ENCODE data around the gene THBS4.

GRCh38 chr5:80067016-80067415 lies 31.9 kb downstream of the THBS4 start:
- no peak for TF ChIP-seq NFYA (IDR thresholded peaks at IDR 0.05; ENCODE audit: borderline replicate concordance, low read depth, low read length)
- no peak for TF ChIP-seq E4F1 (IDR thresholded peaks at IDR 0.05; ENCODE audit: borderline replicate concordance, partially characterized antibody)
- TF ChIP-seq CTCF (IDR thresholded peaks at IDR 0.05 in 2 of 3, conservative IDR thresholded peaks at IDR 0.05 in 1 of 3; ENCODE audit: control insufficient read depth in 2 of 3, extremely low read depth in 1 of 3, insufficient read depth in 1 of 3, low read depth in 3 of 3, low read length in 3 of 3): no peak
- TF ChIP-seq POLR2A (IDR thresholded peaks at IDR 0.05; ENCODE audit: low read depth, low read length): no peak
- no peak for TF ChIP-seq SIN3A (IDR thresholded peaks at IDR 0.05; ENCODE audit: low read depth, low read length)
- no peak for TF ChIP-seq EZH2 (IDR thresholded peaks at IDR 0.05; ENCODE audit: borderline replicate concordance, control insufficient read depth, low read depth, low read length)
- no peak for TF ChIP-seq SREBF2 (IDR thresholded peaks at IDR 0.05; ENCODE audit: low read length)
- TF ChIP-seq NFYB (IDR thresholded peaks at IDR 0.05; ENCODE audit: insufficient read depth, low read depth, low read length): no peak
- TF ChIP-seq ATF2 (IDR thresholded peaks at IDR 0.05; ENCODE audit: low read length): no peak
- no peak for TF ChIP-seq TAF1 (IDR thresholded peaks at IDR 0.05; ENCODE audit: borderline replicate concordance, low read depth, low read length)

All from GM12878 (cell line).